Stimulated activated CD4-positive, alpha-beta T cell treated with anti-CD3 and anti-CD28 coated beads, Interleukin-1b, Interleukin-23, amount 100 ng/mL, for 24 hours (primary cell): ENCODE data around the gene DNAJC16.
"Not testable (repeated sequence)": the region's sequence is repeated elsewhere in the genome, so short reads cannot be mapped to it uniquely, and the experiment has no call there.

ENCODE experiments used
- DNase-seq, 4 experiments: peaks; one replicate each; pipeline ENCODE4 v3.0.0-alpha.2; 2020; ENCODE audit warnings: low read depth in 4 of 4, low spot score in 1 of 4

The DNAJC16 gene

DNA sequence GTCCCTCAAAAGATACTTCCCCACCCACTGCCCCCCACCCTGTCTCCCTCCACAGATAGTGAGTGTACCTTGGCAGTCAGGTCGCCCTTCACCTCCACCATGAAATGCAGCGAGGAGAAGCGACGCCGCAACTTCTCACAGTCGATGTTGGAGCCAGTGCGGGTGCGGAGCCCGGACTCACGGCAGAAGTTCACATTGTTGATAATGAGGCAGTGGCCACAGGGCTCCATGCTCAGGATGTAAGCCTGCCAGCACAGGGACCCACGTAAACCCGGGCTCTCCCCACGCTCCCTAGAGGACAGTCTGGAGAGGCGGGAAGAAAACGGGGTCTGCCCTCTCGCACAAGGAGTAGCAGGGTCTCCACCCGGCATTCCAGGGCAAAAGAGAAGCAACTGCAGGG lies 19.8 kb upstream of the DNAJC16 start:
- no peak for DNase-seq

- no peak for DNase-seq
Observed at GRCh38 chr1:15507278-15507677, 19.4 kb upstream of the DNAJC16 start.

GRCh38 chr1:15508700-15509487 lies 17.8 kb upstream of the DNAJC16 start:
- DNase-seq = no peak

GRCh38 chr1:15509586-15509985 lies 17.1 kb upstream of the DNAJC16 start:
- no peak for DNase-seq

DNA sequence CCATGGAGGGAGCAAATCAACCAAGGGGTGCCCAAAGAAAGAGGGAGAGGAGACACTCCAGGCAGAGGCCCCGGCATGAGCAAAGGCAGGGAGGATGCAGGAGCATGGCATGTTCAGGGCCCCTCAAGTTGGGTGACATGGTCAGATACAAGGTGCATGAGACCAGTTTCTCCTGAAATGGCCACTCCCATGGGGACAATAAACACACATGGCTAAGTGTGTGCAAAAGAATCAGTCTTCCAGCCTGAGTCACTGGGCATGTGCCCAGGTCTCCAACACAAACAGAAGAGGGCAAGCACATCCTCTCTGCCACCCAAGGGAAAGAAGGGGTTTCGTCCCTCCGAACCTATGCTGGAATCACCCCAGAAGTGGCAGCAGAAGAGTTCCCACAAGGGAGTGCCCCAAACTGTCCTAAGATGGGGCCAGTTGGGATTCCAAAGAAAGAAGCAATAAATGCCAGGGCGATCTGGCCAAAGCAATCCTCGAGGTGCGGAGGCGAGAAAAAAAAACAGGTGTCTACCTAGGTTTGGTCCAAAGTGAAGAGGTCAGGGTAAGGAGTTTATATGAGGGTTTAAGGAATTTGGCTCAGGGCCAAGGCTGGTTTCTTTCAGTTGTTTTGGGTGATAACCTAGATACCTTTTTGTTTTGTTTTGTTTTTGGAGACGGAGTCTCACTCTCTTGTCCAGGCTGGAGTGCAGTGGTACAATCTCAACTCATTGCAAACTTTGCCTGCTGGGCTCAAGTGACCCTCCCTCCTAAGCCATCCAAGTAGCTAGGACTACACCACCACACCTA lies 15.8 kb upstream of the DNAJC16 start:
- DNase-seq = no peak

DNA sequence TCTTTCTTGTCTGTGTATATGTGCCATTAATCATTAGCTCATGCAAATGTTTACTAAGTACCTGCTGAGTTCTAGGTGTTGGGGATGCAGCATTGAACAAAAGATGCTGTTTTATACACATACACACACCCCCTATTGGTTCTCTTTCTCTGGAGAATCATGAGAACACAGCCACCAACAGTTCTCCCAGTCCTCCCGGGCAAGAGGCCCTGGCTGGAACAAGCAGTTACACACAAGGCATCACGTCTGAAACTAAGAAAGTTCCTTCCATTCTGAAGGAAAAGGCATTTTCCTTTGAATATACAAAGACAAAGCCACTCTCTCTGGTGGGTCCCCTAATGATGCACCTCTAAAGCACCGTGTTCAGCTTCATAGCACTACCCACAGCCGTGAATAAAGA lies 13.5 kb upstream of the DNAJC16 start:
- no peak for DNase-seq

- DNase-seq = no peak
Observed at GRCh38 chr1:15513919-15514318, 12.7 kb upstream of the DNAJC16 start.

- not testable (repeated sequence) for DNase-seq
Observed at GRCh38 chr1:15514557-15514956, 12.1 kb upstream of the DNAJC16 start.

DNA sequence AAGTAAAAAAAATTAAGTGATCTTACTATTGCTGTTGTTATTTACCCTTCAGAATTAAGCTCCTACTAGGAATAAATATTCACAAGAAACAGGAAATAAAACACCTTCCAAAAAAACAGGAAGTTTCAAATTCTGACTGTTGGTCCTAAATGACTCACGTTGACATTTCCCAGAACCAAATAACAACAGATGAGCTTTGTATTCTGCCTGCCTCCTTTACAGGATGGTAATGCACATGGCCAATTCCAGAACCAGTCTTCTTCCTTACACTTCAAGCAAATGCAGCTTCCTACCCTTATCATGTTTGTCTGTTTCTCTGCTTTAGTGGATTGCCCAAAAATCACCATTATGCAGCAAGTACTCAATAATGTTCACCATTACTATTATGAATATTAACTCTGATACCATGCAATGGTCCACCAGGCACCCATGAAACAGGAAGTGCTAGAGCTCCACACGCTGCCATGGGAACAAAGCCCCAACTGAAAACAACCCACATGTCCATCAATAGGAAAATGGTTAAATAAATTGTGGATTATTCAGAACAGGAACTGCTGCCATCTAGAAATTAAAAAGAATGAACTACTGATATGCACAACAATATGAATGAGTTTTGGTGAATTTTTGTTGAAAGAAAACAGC lies 11.5 kb upstream of the DNAJC16 start:
- no peak for DNase-seq

- no peak for DNase-seq
Observed at GRCh38 chr1:15519625-15520024, 7.0 kb upstream of the DNAJC16 start.

- DNase-seq = not testable (repeated sequence)
Observed at GRCh38 chr1:15521206-15521906, 5.3 kb upstream of the DNAJC16 start.

GRCh38 chr1:15522551-15522950 lies 4.1 kb upstream of the DNAJC16 start:
- DNase-seq = no peak

- no peak for DNase-seq
Observed at GRCh38 chr1:15523104-15524020, 3.3 kb upstream of the DNAJC16 start.

DNA sequence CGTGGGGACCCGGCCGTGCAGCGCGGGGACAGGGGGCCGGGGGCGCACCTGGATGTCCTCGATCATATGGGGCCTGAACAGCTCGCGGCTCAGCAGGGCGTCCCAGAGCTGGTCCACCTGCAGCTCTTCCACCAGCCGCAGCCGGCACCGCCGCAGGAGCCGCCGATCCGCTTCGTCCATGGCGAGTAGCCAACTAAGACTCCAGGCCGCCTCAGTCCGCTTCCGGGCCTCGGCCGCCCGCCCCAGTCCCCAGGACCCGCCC lies 2.7 kb upstream of the DNAJC16 start, which contains the start of gene CASP9:
Gene CASP9 (minus strand): TSS at position 195 of the 262 bp plus-strand sequence. CDS start 15 bp downstream, at position 180.
- DNase-seq = no peak

GRCh38 chr1:15524283-15525049 lies 2.2 kb upstream of the DNAJC16 start:
- peak; percentile 99 to 100 (median 100) for DNase-seq

DNA sequence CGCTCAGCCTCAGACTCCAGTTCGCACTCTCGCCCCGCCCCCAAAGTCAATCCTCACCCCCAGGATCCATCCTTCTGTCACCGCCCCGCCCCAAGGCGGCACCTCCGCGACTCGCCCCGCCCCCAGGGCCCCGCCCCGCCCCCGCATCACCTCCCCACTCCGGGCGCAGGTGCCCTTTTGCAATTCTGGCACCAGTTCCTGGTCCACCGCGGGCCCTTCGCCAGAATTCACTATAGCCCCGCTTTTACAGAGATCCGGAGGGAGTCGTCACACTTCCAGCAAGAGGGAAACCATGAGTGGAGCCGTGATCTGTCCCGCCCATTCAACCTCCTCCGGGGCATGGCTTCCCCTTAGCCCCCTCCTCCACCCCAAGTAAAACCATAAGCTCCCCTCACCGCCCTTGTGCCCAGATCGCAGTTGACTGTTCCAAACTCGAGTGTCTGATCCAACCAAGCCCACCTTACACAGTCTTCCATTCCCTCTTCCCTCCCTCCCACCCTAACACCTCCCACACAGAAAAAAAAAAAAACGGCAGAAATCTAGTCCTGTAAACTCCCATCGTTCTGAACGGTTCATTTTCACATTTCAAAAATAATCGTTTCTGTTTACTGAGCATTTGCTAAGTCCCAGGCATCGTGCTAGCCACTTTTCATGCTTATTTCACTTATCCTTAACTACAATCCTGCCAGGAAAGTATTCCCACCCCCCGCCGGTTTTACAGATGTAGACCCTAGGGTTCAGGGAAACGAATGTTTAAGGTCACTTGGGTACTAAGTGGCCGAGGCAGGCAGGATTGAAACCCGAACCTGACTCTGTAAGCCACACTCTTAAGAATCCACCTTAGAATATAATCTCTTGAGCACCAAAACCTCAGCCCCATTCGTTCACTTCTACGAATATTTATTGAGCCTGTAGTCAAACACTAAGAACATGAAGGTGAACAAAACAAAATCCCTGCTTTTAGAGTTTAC lies 1.3 kb upstream of the DNAJC16 start:
- DNase-seq = no peak

GRCh38 chr1:15526021-15526489 lies 593 bp upstream of the DNAJC16 start:
- DNase-seq = no peak

DNA sequence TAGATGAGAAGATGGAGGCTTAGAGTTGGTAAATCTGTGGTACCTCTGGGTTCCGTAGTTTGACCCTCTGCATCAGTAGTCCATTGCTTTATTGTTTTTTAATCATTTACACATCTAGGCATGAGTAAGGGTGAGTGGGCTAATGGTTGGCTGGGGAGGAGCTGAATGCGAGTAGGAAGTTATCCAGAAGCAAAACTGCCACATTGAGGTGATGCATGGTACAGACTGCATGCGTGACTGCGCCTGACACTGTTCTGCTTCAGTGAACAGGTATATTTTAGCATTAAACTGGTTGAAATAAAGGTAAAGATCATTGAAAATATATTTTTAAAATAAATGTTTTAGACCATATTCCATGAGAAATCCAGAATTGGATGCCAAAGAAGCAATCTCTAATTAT lies 4.4 kb downstream of the DNAJC16 start:
- DNase-seq = no peak
